K562 (cell line): ENCODE data around the gene EPS8. TPM values are rescaled to one million over a fixed set of nuclear protein-coding genes. Genes with fewer than 3 reads are reported as not detected.

Source experiments
- ATAC-seq: fragments of 200-7000 bp; cut with Tn5 transposase; 3 replicates; pipeline ENCODE4 v1.9.1; 2020; ENCODE audit warnings: moderate library complexity
- Bru-seq: library from RNA; stranded (reverse); fragments of 400-500 nt; gene quantifications from one replicate; lab custom pipeline; 2021; lab: Mats Ljungman, UMichigan
- BruChase-seq, 2 experiments: library from RNA; stranded (reverse); fragments of 400-500 nt; gene quantifications; one replicate each; lab custom pipeline; 2021; lab: Mats Ljungman, UMichigan
- BruUV-seq: library from RNA; stranded (reverse); fragments of 400-500 nt; replicated peaks from 2 replicates; lab custom pipeline; 2021; lab: Mats Ljungman, UMichigan
- CTCF ChIA-PET: fragments of 300-600 bp; formaldehyde crosslinking; extraction: SDS; loops from one replicate; lab custom pipeline; 2021; ENCODE audit warnings: low intra/inter-chr PET ratio; lab: Yijun Ruan, JAX
- POLR2A ChIA-PET: fragments of 300-600, 350-650 bp; sonication (Branson Sonifier 250); formaldehyde crosslinking; extraction: SDS; loops from one replicate; lab custom pipeline; 2021; ENCODE audit warnings: antibody characterized with exemption, inconsistent platforms; lab: Yijun Ruan, JAX
- DNase-seq, 4 experiments: peaks; one replicate each; pipeline versions ENCODE4 v3.0.0 to v3.0.0-alpha.2; 2011 to 2018; ENCODE audit warnings: low spot score in 3 of 4, mixed read lengths in 3 of 4; ENCODE audit errors: extremely low read depth in 1 of 4
- FAIRE-seq: peaks from 2 replicates; lab custom pipeline; 2011; peaks lifted over from hg19 to GRCh38; lab: Jason Lieb, UNC
- H2AFZ ChIP-seq: 2 replicates; pipeline ENCODE4 v1.6.0; 2011; ENCODE audit warnings: low read depth, low read length, control low read depth, inconsistent platforms
- H3K27ac ChIP-seq: fragments of 200-600 bp; 3 replicates; pipeline ENCODE4 v1.8.0; 2011; ENCODE audit warnings: low read depth, mild to moderate bottlenecking, control low read depth, inconsistent platforms, low read length, moderate library complexity, mixed read lengths; ENCODE audit errors: extremely low read depth
- H3K27me3 ChIP-seq, 2 experiments: fragments of 300-600 bp in 1 of 2; 2 replicates in 1 of 2; 3 replicates in 1 of 2; pipeline versions ENCODE4 v1.6.0 to v1.8.0; 2011; ENCODE audit warnings: inconsistent platforms in 2 of 2, low read length in 2 of 2, mild to moderate bottlenecking in 1 of 2, mixed read lengths in 1 of 2, moderate library complexity in 1 of 2; ENCODE audit not compliant: control insufficient read depth in 2 of 2, insufficient read depth in 2 of 2
- H3K36me3 ChIP-seq: fragments of 300-600 bp; 3 replicates; pipeline ENCODE4 v1.8.0; 2011; ENCODE audit warnings: mild to moderate bottlenecking, low read length, inconsistent platforms; ENCODE audit not compliant: control insufficient read depth, insufficient read depth
- H3K4me1 ChIP-seq, 2 experiments: fragments of 200-600 bp in 1 of 2; replicated peaks in 1 of 2; 2 replicates in 1 of 2; 3 replicates in 1 of 2; pipeline versions ENCODE4 v1.5.1 to v1.8.0; 2011; ENCODE audit warnings: inconsistent platforms in 2 of 2, low read length in 2 of 2, mild to moderate bottlenecking in 1 of 2, mixed read lengths in 1 of 2, moderate library complexity in 1 of 2; ENCODE audit not compliant: control insufficient read depth in 2 of 2, insufficient read depth in 2 of 2
- H3K4me2 ChIP-seq: 2 replicates; pipeline ENCODE4 v1.6.1; 2011; ENCODE audit warnings: low read length, control low read depth, inconsistent platforms, mixed read lengths; ENCODE audit not compliant: insufficient read depth
- H3K4me3 ChIP-seq: fragments of 200-600 bp; sonication (generic), shearing (Covaris generic); 2 replicates; pipeline ENCODE4 v1.5.1; 2016; ENCODE audit warnings: control low read depth, inconsistent platforms
- H3K79me2 ChIP-seq: fragments of 200-600 bp; 3 replicates; pipeline ENCODE4 v1.8.0; 2011; ENCODE audit warnings: low read length, inconsistent platforms; ENCODE audit not compliant: control insufficient read depth, insufficient read depth
- H3K9ac ChIP-seq, 2 experiments: 2 replicates each; pipeline versions ENCODE4 v1.6.0 to v1.6.1; 2011; ENCODE audit warnings: low read depth in 2 of 2, low read length in 2 of 2, control low read depth in 1 of 2, inconsistent platforms in 1 of 2, mild to moderate bottlenecking in 1 of 2, mixed read lengths in 1 of 2; ENCODE audit not compliant: insufficient read depth in 1 of 2
- H3K9me1 ChIP-seq: one replicate; pipeline ENCODE4 v1.6.0; 2011; ENCODE audit warnings: inconsistent platforms, mild to moderate bottlenecking, low read length, moderate library complexity; ENCODE audit not compliant: control insufficient read depth, insufficient read depth
- H3K9me3 ChIP-seq: replicated peaks from 2 replicates; pipeline ENCODE4 v1.5.1; 2011; ENCODE audit warnings: low read depth, low read length, inconsistent platforms; ENCODE audit not compliant: control insufficient read depth, insufficient read depth
- H4K20me1 ChIP-seq: replicated peaks from 2 replicates; pipeline ENCODE4 v1.6.1; 2011; ENCODE audit warnings: low read length, inconsistent platforms, mixed read lengths; ENCODE audit not compliant: control insufficient read depth, insufficient read depth
- PCBP1 ChIP-seq: fragments of 200-400 bp; formaldehyde crosslinking; IDR thresholded peaks from 2 replicates; pipeline ENCODE4 v1.6.1; 2018; ENCODE audit warnings: mild to moderate bottlenecking, low read depth, low read length; ENCODE audit not compliant: poor library complexity, severe bottlenecking
- TOE1 ChIP-seq, 2 experiments: fragments of 450-650 bp in 1 of 2; sonication (generic) in 1 of 2; formaldehyde crosslinking in 1 of 2; IDR thresholded peaks; 2 replicates each; pipeline versions ENCODE4 v1.7.1 to v1.8.0; 2016 to 2022; ENCODE audit warnings: borderline replicate concordance in 2 of 2, mild to moderate bottlenecking in 2 of 2, antibody characterized with exemption in 1 of 2, inconsistent platforms in 1 of 2, low read depth in 1 of 2, missing genetic modification reagents in 1 of 2, moderate library complexity in 1 of 2
- U2AF1 ChIP-seq: fragments of 200-400 bp; formaldehyde crosslinking; optimal IDR thresholded peaks from 2 replicates; pipeline ENCODE3; 2017; ENCODE audit warnings: mild to moderate bottlenecking, low read depth, low read length, moderate library complexity
- WGBS: fragments of 100-300 bp; shearing (Covaris generic); methylation state at CpG from one replicate; pipeline ENCODE4 v1.1.6; 2016; ENCODE audit warnings: low coverage, mixed read lengths; ENCODE audit not compliant: insufficient coverage; ENCODE audit errors: missing lambda C conversion rate; 5-methylcytosine and 5-hydroxymethylcytosine counted together
- in situ Hi-C: fragments of 300-500 bp; cut with MboI; formaldehyde crosslinking; loops from 4 replicates; pipeline ENCODE4 v1.15.0; 2018; ENCODE audit warnings: inconsistent platforms, mixed read lengths
- intact Hi-C: fragments of 100-400 bp; cut with micrococcal nuclease; formaldehyde crosslinking; loops from 2 replicates; pipeline ENCODE4 v1.14.2; 2022
- long read RNA-seq, 3 experiments: library from polyadenylated mRNA in 2 of 3; library from RNA in 1 of 3; unstranded in 2 of 3; stranded (forward) in 1 of 3; transcript quantifications; one replicate each; pipeline ENCODE4 v2.0.0, GENCODE V29; 2019 to 2022
- polyA minus RNA-seq, 3 experiments: library from RNA; depleted of rRNA, polyadenylated mRNA; stranded (reverse); fragments of >200 nt; gene quantifications; 2 replicates each; pipeline ENCODE4 v1.2.3, GENCODE V29; 2011
- polyA plus RNA-seq, 8 experiments: library from polyadenylated mRNA; depleted of rRNA in 4 of 8; stranded (reverse) in 5 of 8; unstranded in 3 of 8; fragments of >200 nt; fragmentation: Nextera tagmentation in 2 of 8; fragmentation: Illumina TruSeq in 1 of 8; extraction: Ambion mirVana in 2 of 8; extraction: Trizol in 1 of 8; gene quantifications; 2 replicates each; pipeline versions ENCODE4 v1.2.1 to v1.2.3, GENCODE V29; 2011 to 2014; ENCODE audit warnings: inconsistent platforms in 1 of 8, missing spikeins in 1 of 8
- total RNA-seq, 7 experiments: library from RNA; depleted of rRNA in 6 of 7; stranded (reverse); fragments of >200 nt in 6 of 7; fragmentation: Illumina TruSeq in 2 of 7; extraction: Trizol in 2 of 7; gene quantifications; 2 replicates each; pipeline versions ENCODE4 v1.2.1 to v1.2.3, GENCODE V29; 2011 to 2021; ENCODE audit warnings: low replicate concordance in 1 of 7
- TF ChIP-seq, protein P1 (sequence below): fragments of 450-650 bp; IDR thresholded peaks from 2 replicates; pipeline ENCODE4 v1.6.1; 2016

EPS8 gene
- total RNA-seq (2011; cell fraction: chromatin; rRNA removed; ENCODE audit: low replicate concordance) = 0.32 and 0.79 TPM in 2 replicates
- total RNA-seq (2011; cell fraction: nucleolus; rRNA removed) = 0.26 and 0.33 TPM in 2 replicates
- total RNA-seq (2011; cell fraction: nucleoplasm; rRNA removed) = 0.23 and 1.3 TPM in 2 replicates
- total RNA-seq (2014; rRNA removed) (0.12 and 1.9 TPM in 2 replicates), total RNA-seq (2014; rRNA removed; fragmentation: Illumina TruSeq; extraction: Trizol) (0.11 and 0.16 TPM in 2 replicates), total RNA-seq (2015; rRNA removed; fragmentation: Illumina TruSeq; extraction: Trizol) (0.15 and 0.33 TPM in 2 replicates), total RNA-seq (2021) (0.22 and 0.44 TPM in 2 replicates), polyA plus RNA-seq (2011; rRNA removed) (0.04 and 0.46 TPM in 2 replicates), polyA plus RNA-seq (2014; fragmentation: Illumina TruSeq; extraction: Trizol) (0.10 and 0.12 TPM in 2 replicates), polyA plus RNA-seq (2014; fragmentation: Nextera tagmentation; extraction: Ambion mirVana) (under 1 TPM; 0.13 to 0.17 TPM), polyA plus RNA-seq (2014; rRNA removed) (0.62 and 0.80 TPM in 2 replicates), polyA minus RNA-seq (2011; rRNA and poly(A)+ RNA removed) (0.12 and 0.39 TPM in 2 replicates), Bru-seq, nascent RNA (percentile 26 among the genes with signal in this experiment), BruChase-seq, experiment 1, labeled RNA remaining after a 2-hour chase (percentile 21 among the genes with signal in this experiment), BruChase-seq, experiment 2, labeled RNA remaining after a 6-hour chase (percentile 21 among the genes with signal in this experiment)
- polyA plus RNA-seq (2011; cell fraction: cytosol; rRNA removed) = 0.09 and 0.91 TPM in 2 replicates
- 0.07 and 0.20 TPM in 2 replicates for polyA plus RNA-seq (2011; cell fraction: nucleus; rRNA removed)
- polyA plus RNA-seq (2012) = 0.09 and 0.24 TPM in 2 replicates
- polyA minus RNA-seq (2011; cell fraction: cytosol; rRNA and poly(A)+ RNA removed) = 0.48 TPM in 1 of 2 replicates, not detected in the other
- 0.13 and 0.22 TPM in 2 replicates for polyA minus RNA-seq (2011; cell fraction: nucleus; rRNA and poly(A)+ RNA removed)
- long read RNA-seq, experiment 1, partial matches to known transcripts = 0 of 3 reads
- long read RNA-seq, experiment 1, other reads (novel, unspliced or antisense) = 3 of 3 reads
- long read RNA-seq, experiment 2 = 0 reads
- long read RNA-seq, experiment 3, partial matches to known transcripts = 0 of 1 reads
- long read RNA-seq, experiment 3, other reads (novel, unspliced or antisense) = 1 of 1 reads

DNA sequence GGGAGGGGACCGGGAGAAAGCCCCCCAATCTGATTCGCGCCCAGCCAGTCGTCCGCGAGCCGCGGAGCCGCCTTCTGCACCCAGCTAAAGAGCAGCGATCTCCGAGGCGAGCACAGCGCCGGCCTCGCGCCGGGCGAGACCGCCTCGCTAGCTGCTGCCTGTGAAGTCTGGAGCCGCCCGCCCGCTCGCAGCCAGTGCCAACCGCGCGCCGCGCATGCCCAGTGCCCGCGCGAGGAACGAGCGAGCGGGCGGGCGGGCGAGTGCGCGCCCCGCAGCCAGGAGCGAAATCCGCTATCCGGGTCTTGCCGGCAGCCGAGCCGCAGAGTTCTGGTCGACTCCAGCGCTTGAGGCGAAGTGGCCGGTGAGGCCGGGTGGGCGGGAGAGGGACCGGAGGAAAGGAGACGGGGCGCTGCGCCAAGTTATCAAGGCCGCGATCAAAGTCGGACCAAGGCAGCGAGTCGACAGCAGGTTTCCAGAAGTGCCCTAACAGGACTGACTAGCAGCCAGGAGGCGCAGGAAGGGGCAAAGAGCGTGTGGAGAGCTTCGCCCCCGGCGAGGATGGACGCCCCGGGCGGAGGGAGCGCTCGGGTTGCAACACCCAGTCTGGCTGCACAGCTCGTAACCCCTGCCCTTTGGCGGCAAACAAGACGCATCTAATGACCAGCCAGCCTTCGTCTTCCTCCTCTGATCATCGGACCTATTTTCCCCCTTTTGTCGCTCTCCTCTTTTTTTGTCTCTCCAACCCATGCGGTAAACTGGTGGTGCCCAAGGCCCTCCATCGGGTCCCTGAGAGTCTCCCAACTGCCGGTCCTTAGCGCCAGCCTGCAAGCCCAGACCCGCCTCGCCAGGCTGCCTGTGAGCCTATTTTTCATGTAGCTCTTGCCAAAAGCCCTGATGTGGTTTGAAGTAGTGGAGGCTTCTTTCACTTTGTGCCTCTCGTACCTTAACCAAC, at the start of gene EPS8:
Gene EPS8, minus strand, starts transcription at position 169 of the 952 bp plus-strand sequence. CDS start 106,437 bp downstream, outside the sequence.
- H3K36me3 ChIP-seq = no peaks in the 10 kb centered on the region
- no peak within 1 kb of the TSS for H3K4me2 ChIP-seq
- TF ChIP-seq, protein P1, sequence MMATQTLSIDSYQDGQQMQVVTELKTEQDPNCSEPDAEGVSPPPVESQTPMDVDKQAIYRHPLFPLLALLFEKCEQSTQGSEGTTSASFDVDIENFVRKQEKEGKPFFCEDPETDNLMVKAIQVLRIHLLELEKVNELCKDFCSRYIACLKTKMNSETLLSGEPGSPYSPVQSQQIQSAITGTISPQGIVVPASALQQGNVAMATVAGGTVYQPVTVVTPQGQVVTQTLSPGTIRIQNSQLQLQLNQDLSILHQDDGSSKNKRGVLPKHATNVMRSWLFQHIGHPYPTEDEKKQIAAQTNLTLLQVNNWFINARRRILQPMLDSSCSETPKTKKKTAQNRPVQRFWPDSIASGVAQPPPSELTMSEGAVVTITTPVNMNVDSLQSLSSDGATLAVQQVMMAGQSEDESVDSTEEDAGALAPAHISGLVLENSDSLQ = no peak
- TF ChIP-seq TOE1 (IDR thresholded peaks at IDR 0.05; ENCODE audit: borderline replicate concordance) (no peak), TOE1 (CRISPR knock-in tag; IDR thresholded peaks at IDR 0.05; ENCODE audit: borderline replicate concordance, low read depth) (no peak), U2AF1 (no peak), PCBP1 (no peak)
- TF ChIP-seq, all 486 proteins: peak for 0
- no peak for FAIRE-seq
- no peaks in the 10 kb centered on the region for H4K20me1 ChIP-seq
- intact Hi-C loops = no loop called here
- H3K79me2 ChIP-seq = no peaks in the 10 kb centered on the region
- ChIA-PET CTCF (no interaction called here), POLR2A (interaction anchor here (0.6 kb wide), 1 partner anchor 34 kb away, joined by 4 read pairs; no protein-coding TSS in a partner anchor)
- no peaks in the 10 kb centered on the region for H3K27me3 ChIP-seq
- H3K4me1 ChIP-seq = no peaks in the 10 kb centered on the region
- no peak within 1 kb of the TSS for H2AFZ ChIP-seq
- WGBS = 10% methylated on average over 13 of the region's 85 CpGs
- H3K27ac ChIP-seq = no peak within 1 kb of the TSS
- no peak within 1 kb of the TSS for H3K4me3 ChIP-seq
- in situ Hi-C loops = no loop called here
- H3K9me3 ChIP-seq = no peaks in the 10 kb centered on the region
- no peak within 1 kb of the TSS for H3K9ac ChIP-seq
- BruUV-seq = no TSS peak
- DNase-seq = no peak
- no peaks in the 10 kb centered on the region for H3K9me1 ChIP-seq
- no peak for ATAC-seq
